HepG2 (cell line): ENCODE measurements around the gene MACROD2. TPM values are rescaled to one million over a fixed set of nuclear protein-coding genes. Genes with fewer than 3 reads are reported as not detected.

Experiments used
- FOXK1 ChIP-seq: sonication (generic); formaldehyde crosslinking; IDR thresholded peaks from 2 replicates; pipeline ENCODE4 v1.4.0; 2020; ENCODE audit warnings: low read depth, missing genetic modification reagents, borderline replicate concordance
- MAF1 ChIP-seq: sonication (generic); formaldehyde crosslinking; IDR thresholded peaks from 2 replicates; pipeline ENCODE4 v1.5.0; 2020; ENCODE audit warnings: missing genetic modification reagents, borderline replicate concordance
- MATR3 ChIP-seq: sonication (generic); formaldehyde crosslinking; IDR thresholded peaks from 2 replicates; pipeline ENCODE4 v1.4.0; 2020; ENCODE audit warnings: missing genetic modification reagents
- NFE2L1 ChIP-seq: sonication (generic); formaldehyde crosslinking; IDR thresholded peaks from 2 replicates; pipeline ENCODE4 v1.4.0; 2020; ENCODE audit warnings: missing genetic modification reagents, mild to moderate bottlenecking, borderline replicate concordance
- RFX3 ChIP-seq: IDR thresholded peaks from 2 replicates; pipeline ENCODE4 v1.6.1; 2016; ENCODE audit warnings: missing biosample characterization, missing genetic modification reagents
- ZNF10 ChIP-seq: sonication (generic); formaldehyde crosslinking; IDR thresholded peaks from 2 replicates; pipeline ENCODE4 v1.4.0; 2020; ENCODE audit warnings: mild to moderate bottlenecking, low read depth, missing genetic modification reagents, borderline replicate concordance
- polyA plus RNA-seq, 8 experiments: library from polyadenylated mRNA; depleted of rRNA in 3 of 8; stranded (reverse) in 7 of 8; unstranded in 1 of 8; fragments of >200 nt; fragmentation: Illumina TruSeq in 4 of 8; extraction: Trizol in 4 of 8; gene quantifications; 2 replicates each; pipeline versions ENCODE4 v1.2.1 to v1.2.3, GENCODE V29; 2011 to 2016; ENCODE audit warnings: low read depth in 4 of 8, missing spikeins in 1 of 8, mixed read lengths in 1 of 8; ENCODE audit not compliant: insufficient read depth in 1 of 8
- total RNA-seq, 5 experiments: library from RNA; depleted of rRNA; stranded (reverse); fragments of >200 nt; fragmentation: Illumina TruSeq; extraction: Trizol; gene quantifications; 2 replicates each; pipeline ENCODE4 v1.2.3, GENCODE V29; 2016; ENCODE audit warnings: low read depth in 1 of 5
- TF ChIP-seq, protein P1 (sequence below): sonication (generic); formaldehyde crosslinking; IDR thresholded peaks from 2 replicates; pipeline ENCODE4 v1.4.0; 2020; ENCODE audit warnings: mild to moderate bottlenecking, missing genetic modification reagents, borderline replicate concordance
- TF ChIP-seq, protein P2 (sequence below): sonication (generic); formaldehyde crosslinking; IDR thresholded peaks from 2 replicates; pipeline ENCODE4 v1.4.0; 2020; ENCODE audit warnings: missing genetic modification reagents, low read depth, mild to moderate bottlenecking, borderline replicate concordance
- TF ChIP-seq, protein P3 (sequence below): sonication (generic); formaldehyde crosslinking; IDR thresholded peaks from 2 replicates; pipeline ENCODE4 v1.4.0; 2020; ENCODE audit warnings: mild to moderate bottlenecking, missing genetic modification reagents

Gene MACROD2
- total and polyA plus RNA-seq, 2 of the 13 experiments (the other 11 are each of a cell fraction or from before 2014, with no cell fraction given), result 0.13 to 0.51 TPM

DNA sequence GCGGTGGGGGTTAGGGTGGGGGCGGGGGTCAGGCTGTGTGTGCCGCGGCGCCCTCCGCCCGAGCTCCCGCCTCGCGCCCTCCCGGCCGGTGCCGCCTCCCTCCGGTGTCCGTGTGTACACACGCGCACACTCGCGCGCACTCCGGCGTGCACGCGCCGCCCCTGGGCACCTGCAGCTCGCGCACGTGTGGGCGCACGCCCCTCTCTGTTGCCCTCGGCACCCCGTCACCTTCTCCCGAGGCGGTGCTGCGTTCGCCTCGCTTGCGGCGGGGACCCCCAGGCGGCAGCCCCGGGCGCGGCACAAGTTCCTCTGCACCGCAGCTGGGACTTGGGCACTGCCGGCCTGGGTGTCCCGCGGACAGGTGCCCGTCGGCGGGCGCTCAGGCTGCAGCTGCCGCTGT lies 525 bp downstream of the MACROD2 start (continued):
- TF ChIP-seq, protein P1, sequence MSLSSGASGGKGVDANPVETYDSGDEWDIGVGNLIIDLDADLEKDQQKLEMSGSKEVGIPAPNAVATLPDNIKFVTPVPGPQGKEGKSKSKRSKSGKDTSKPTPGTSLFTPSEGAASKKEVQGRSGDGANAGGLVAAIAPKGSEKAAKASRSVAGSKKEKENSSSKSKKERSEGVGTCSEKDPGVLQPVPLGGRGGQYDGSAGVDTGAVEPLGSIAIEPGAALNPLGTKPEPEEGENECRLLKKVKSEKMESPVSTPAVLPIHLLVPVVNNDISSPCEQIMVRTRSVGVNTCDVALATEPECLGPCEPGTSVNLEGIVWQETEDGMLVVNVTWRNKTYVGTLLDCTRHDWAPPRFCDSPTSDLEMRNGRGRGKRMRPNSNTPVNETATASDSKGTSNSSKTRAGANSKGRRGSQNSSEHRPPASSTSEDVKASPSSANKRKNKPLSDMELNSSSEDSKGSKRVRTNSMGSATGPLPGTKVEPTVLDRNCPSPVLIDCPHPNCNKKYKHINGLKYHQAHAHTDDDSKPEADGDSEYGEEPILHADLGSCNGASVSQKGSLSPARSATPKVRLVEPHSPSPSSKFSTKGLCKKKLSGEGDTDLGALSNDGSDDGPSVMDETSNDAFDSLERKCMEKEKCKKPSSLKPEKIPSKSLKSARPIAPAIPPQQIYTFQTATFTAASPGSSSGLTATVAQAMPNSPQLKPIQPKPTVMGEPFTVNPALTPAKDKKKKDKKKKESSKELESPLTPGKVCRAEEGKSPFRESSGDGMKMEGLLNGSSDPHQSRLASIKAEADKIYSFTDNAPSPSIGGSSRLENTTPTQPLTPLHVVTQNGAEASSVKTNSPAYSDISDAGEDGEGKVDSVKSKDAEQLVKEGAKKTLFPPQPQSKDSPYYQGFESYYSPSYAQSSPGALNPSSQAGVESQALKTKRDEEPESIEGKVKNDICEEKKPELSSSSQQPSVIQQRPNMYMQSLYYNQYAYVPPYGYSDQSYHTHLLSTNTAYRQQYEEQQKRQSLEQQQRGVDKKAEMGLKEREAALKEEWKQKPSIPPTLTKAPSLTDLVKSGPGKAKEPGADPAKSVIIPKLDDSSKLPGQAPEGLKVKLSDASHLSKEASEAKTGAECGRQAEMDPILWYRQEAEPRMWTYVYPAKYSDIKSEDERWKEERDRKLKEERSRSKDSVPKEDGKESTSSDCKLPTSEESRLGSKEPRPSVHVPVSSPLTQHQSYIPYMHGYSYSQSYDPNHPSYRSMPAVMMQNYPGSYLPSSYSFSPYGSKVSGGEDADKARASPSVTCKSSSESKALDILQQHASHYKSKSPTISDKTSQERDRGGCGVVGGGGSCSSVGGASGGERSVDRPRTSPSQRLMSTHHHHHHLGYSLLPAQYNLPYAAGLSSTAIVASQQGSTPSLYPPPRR (CRISPR knock-in tag), result no peak
- TF ChIP-seq, protein P2, sequence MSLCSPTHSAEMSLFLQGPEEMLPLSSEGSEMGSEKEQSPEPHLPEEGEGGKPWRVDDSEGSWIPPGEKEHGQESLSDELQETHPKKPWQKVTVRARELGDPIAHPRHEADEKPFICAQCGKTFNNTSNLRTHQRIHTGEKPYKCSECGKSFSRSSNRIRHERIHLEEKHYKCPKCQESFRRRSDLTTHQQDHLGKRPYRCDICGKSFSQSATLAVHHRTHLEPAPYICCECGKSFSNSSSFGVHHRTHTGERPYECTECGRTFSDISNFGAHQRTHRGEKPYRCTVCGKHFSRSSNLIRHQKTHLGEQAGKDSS (CRISPR knock-in tag), result no peak
- no peak for TF ChIP-seq RFX3 (CRISPR knock-in tag)
- no peak for TF ChIP-seq NFE2L1 (CRISPR knock-in tag)
- TF ChIP-seq, protein P3, sequence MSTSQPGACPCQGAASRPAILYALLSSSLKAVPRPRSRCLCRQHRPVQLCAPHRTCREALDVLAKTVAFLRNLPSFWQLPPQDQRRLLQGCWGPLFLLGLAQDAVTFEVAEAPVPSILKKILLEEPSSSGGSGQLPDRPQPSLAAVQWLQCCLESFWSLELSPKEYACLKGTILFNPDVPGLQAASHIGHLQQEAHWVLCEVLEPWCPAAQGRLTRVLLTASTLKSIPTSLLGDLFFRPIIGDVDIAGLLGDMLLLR (CRISPR knock-in tag), result peak; percentile 72; the same call in 1 of the 2 replicates
- TF ChIP-seq MATR3 (CRISPR knock-in tag), result no peak
- no peak for TF ChIP-seq ZNF10 (CRISPR knock-in tag)
- no peak for TF ChIP-seq FOXK1 (CRISPR knock-in tag)
- no peak for TF ChIP-seq MAF1 (CRISPR knock-in tag)
